Mesothelial cell of epicardium (in vitro differentiated cells): Measurements from ENCODE around the gene OR1L4. TPM values are rescaled to one million over a fixed set of nuclear protein-coding genes. Genes with fewer than 3 reads are reported as not detected.

Source experiments
- DNase-seq, 2 experiments: peaks; one replicate each; pipeline ENCODE4 v3.0.0; 2021; ENCODE audit warnings: low spot score in 2 of 2; ENCODE audit not compliant: unreplicated experiment in 2 of 2
- H3K27ac Mint-ChIP-seq: 2 replicates; pipeline ENCODE4 v1.8.0; 2021; ENCODE audit warnings: mixed read lengths
- H3K27me3 Mint-ChIP-seq: 2 replicates; pipeline ENCODE4 v1.8.0; 2021; ENCODE audit warnings: low read depth, mixed read lengths
- H3K36me3 Mint-ChIP-seq: 2 replicates; pipeline ENCODE4 v1.8.0; 2021; ENCODE audit warnings: mixed read lengths
- H3K4me1 Mint-ChIP-seq: 2 replicates; pipeline ENCODE4 v1.8.0; 2021; ENCODE audit warnings: mixed read lengths
- H3K4me3 Mint-ChIP-seq: 2 replicates; pipeline ENCODE4 v1.8.0; 2021; ENCODE audit warnings: mild to moderate bottlenecking, moderate library complexity, mixed read lengths
- H3K9me3 Mint-ChIP-seq: 2 replicates; pipeline ENCODE4 v1.8.0; 2021; ENCODE audit warnings: mixed read lengths
- total RNA-seq: library from RNA; stranded (reverse); gene quantifications from 3 replicates; pipeline ENCODE4 v1.2.1, GENCODE V29; 2021
- TF ChIP-seq, protein P1 (sequence below): fragments of 200-600 bp; sonication (generic); IDR thresholded peaks from one replicate; pipeline ENCODE4 v1.5.0; 2021; ENCODE audit warnings: antibody characterized with exemption; ENCODE audit not compliant: unreplicated experiment

OR1L4 gene
- total RNA-seq, 1 donor from 2014 or later: not detected

DNA sequence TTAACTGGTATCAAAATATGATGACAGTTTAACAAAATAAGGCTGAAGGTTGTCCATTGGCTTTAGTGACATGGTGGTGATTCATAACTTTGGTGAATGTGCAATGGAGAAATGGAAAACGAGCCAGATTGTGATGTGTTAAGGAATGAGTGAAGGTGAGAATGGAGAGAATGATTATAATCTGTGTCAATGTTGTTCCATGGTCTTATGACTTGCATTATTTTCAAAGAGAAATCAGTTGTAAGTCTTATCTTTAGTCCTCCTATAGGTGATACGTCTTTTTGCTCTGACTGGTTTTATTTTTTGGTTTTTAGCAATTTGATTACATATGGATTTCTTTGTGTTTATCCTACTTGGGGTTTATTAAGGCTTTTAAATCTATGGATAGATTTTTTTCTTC is 31.0 kb downstream of the OR1L4 start:
- Mint-ChIP-seq H3K9me3 (peaks cover 69% of the 10 kb centered on the region), H3K4me1 (no peaks in the 10 kb centered on the region), H3K36me3 (peaks cover 2% of the 10 kb centered on the region), H3K27me3 (no peaks in the 10 kb centered on the region), H3K4me3 (no peak overlapping the region), H3K27ac (no peak overlapping the region)
- TF ChIP-seq, protein P1, sequence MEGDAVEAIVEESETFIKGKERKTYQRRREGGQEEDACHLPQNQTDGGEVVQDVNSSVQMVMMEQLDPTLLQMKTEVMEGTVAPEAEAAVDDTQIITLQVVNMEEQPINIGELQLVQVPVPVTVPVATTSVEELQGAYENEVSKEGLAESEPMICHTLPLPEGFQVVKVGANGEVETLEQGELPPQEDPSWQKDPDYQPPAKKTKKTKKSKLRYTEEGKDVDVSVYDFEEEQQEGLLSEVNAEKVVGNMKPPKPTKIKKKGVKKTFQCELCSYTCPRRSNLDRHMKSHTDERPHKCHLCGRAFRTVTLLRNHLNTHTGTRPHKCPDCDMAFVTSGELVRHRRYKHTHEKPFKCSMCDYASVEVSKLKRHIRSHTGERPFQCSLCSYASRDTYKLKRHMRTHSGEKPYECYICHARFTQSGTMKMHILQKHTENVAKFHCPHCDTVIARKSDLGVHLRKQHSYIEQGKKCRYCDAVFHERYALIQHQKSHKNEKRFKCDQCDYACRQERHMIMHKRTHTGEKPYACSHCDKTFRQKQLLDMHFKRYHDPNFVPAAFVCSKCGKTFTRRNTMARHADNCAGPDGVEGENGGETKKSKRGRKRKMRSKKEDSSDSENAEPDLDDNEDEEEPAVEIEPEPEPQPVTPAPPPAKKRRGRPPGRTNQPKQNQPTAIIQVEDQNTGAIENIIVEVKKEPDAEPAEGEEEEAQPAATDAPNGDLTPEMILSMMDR: no peak
- DNase-seq: no peak

DNA sequence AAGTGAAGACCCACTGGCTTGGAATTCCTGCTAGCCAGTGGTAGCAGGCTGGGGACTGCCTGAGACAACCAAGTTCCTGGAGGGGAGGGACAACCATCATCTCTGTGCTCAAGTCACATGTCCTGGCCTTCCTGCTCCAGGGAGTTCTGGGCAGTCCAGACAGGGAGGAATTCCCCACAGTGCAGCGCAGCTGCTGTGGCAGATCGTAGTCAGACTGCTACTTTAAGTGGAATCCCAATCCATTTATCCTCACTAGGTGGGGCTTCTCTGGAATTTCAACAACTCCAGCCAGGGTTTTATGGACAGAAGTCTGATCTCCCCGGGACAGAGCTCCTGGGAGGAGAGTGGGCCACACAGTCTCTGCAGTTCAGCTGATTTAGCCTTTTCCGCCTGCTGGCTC is 44.0 kb downstream of the OR1L4 start:
- no peak overlapping the region for H3K4me3 Mint-ChIP-seq
- no peaks in the 10 kb centered on the region for H3K4me1 Mint-ChIP-seq
- H3K9me3 Mint-ChIP-seq: peaks cover 59% of the 10 kb centered on the region
- H3K27ac Mint-ChIP-seq: no peak overlapping the region
- TF ChIP-seq, protein P1: no peak
- no peak for DNase-seq
- no peaks in the 10 kb centered on the region for H3K27me3 Mint-ChIP-seq
- no peaks in the 10 kb centered on the region for H3K36me3 Mint-ChIP-seq

Other genes with a start within 250 kb of the OR1L4 start
- not detected in 3 replicates for gene OR1J1, start 246.1 kb upstream of the OR1L4 start, total RNA-seq
- gene OR1J2, start 213.2 kb upstream of the OR1L4 start, total RNA-seq: not detected in 3 replicates
- gene OR1J4, start 204.8 kb upstream of the OR1L4 start, total RNA-seq: not detected in 3 replicates
- not detected in 3 replicates for gene OR1N1, start 196.7 kb upstream of the OR1L4 start, total RNA-seq
- gene OR1N2, start 170.9 kb upstream of the OR1L4 start, total RNA-seq: not detected in 3 replicates
- gene OR1L8, start 140.6 kb upstream of the OR1L4 start, total RNA-seq: 0.13 TPM in 1 of 3 replicates, not detected in the others
- not detected in 3 replicates for gene OR1Q1, start 109.3 kb upstream of the OR1L4 start, total RNA-seq
- not detected in 3 replicates for gene OR1B1, start 66.4 kb upstream of the OR1L4 start, total RNA-seq
- not detected in 3 replicates for gene OR1L1, start 62.3 kb upstream of the OR1L4 start, total RNA-seq
- not detected in 3 replicates for gene OR1L3, start 48.9 kb upstream of the OR1L4 start, total RNA-seq
- not detected in 3 replicates for gene OR1L6, start 18.3 kb downstream of the OR1L4 start, total RNA-seq
- gene OR5C1, start 64.9 kb downstream of the OR1L4 start, total RNA-seq: not detected in 3 replicates
- not detected in 3 replicates for gene OR1K1, start 76.1 kb downstream of the OR1L4 start, total RNA-seq
- 25.7 to 30.5 TPM (median 26.8 TPM) in 3 replicates for gene PDCL, start 104.6 kb downstream of the OR1L4 start, total RNA-seq
- 67.9 to 68.6 TPM (median 68.3 TPM) in 3 replicates for gene RC3H2, start 181.4 kb downstream of the OR1L4 start, total RNA-seq
- 9.6 to 10.4 TPM (median 10.2 TPM) in 3 replicates for gene ZBTB6, start 189.3 kb downstream of the OR1L4 start, total RNA-seq
- gene ZBTB26, start 207.5 kb downstream of the OR1L4 start, total RNA-seq: 15.7 to 16.7 TPM (median 16.2 TPM) in 3 replicates
- 79.6 to 88.1 TPM (median 84.5 TPM) in 3 replicates for gene RABGAP1, start 217.0 kb downstream of the OR1L4 start, total RNA-seq